Measurements from ENCODE around the gene EPN3.

- TF ChIP-seq CTCF (IDR thresholded peaks at IDR 0.05) (no peak), POLR2AphosphoS5 (IDR thresholded peaks at IDR 0.05) (no peak), EP300 (IDR thresholded peaks at IDR 0.05) (no peak)
These were observed 24.3 kb downstream of the EPN3 start for GRCh38 chr17:50556803-50557202.
